Activated naive CD4-positive, alpha-beta T cell treated with Interleukin-2 at 50 U/mL for 16 hours (primary cell): Measurements from ENCODE around the gene HPCA.
A peak's percentile ranks its signal among the peaks of the same experiment; 100 is the strongest.

Source experiments
- DNase-seq: peaks from one replicate; pipeline ENCODE4 v3.0.0-alpha.2; 2020

The HPCA gene

DNA sequence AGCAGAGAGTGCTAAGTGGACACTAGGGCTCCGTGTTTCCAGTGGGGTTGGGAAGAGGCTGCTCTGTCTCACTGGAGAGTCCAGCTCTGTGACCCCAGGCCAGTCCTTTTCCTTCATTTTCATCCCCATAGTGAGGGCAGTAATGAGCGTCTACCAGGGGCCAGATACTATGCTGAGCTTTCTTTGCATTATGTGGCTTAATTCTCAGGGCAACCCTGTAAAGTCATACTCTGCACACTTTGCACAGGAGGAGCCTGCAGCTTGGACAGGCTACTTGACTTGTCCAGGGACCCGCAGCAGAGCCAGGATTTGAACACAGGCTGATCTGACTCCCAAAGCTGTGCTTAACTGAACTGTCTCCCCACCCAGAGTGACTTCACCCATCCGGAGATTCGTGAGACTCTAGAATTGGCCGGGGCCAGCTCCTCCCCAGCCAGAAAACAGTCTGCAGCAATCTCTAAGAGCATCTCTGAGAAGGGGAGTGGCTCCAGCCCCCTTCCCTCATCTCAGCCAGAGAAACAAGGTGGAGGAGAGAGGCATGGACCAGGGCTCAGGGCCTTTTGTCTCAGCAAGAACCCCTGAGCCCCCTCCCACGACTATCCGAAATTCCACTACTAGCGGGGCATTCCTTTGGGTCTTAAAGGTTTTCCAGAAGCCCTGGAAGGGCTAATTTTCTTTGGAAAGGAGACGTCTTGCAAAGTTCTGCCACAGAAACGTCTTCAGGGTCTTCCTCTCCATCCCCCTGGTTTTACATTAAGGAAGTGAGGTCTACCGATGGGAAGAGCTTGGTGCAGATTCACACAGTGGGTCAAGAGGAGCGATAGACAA lies 14.7 kb upstream of the HPCA start:
- DNase-seq: no peak

DNA sequence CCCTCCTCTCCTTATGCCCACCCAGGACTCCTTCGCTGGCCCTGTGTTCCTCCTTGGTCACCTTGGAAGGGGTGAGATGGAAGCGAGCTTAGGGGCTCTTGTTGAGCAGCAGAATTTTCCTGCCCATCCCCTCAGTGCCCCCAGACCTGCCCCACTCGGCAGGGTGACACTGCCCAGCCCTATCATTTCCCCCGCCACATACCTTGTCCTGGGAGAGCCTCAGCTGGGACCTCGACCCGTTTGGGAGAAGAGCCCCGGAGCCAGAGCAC lies 14.2 kb upstream of the HPCA start:
- DNase-seq: no peak

DNA sequence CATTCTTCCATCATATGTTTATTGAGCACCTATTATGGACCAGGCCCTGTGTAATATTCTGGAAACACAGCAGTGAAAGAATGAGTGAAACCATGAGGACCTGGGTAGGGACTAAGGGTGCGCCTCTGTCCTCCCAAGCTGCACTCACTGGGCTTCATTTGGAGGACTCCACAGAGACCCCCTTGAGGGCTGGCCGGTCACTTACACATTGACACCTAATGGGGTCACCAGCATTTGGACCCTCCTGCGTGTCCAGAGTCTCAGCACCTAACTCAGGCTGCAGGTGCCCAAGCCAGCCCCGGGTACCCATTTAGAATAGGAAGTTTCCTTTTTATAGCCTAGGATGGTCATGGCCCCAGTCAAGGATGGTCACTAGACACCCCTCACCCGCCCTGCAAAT lies 12.8 kb upstream of the HPCA start:
- DNase-seq: no peak

DNA sequence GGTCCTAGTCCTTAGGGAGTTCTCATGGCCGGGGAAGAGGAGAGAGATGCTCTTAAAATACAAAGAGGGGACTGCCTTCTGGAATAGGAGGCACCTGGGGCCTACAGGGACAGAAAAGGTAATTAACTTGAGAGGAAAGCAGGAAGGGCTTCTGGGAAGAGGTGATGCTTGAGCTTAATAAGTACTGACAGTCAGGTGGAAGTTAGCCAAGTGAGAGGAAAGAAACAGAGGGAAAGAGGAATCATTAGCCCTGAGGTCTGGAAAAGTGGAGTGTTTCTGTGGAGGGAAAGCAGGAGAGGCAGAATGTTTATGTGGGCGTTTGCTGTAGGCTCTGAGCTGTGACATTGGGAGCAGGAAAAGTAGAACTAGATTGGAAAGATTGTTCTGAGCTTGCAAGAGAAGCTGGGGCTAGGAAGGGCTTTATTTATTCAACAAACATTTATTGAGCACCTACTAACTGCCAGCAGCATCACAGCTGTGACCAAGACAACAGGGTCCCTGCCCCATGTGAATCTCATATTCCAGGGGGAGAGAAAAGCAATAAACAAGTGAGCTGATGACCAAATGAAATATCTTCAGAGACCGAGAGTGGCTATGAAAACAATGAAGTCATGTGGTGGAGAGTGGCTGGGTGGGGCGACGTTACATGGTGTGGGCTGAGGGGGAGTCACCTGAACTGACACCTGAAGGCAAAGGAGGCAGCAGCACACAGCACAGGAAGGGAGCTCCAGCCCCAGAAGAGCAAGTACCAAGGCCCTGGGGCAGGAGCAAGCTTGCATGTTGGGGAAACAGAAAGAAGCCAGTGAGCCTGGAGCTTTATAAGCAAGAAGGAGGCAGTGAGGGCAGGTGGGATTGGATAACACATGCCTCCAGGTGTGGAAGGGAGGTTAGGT lies 11.2 kb upstream of the HPCA start:
- DNase-seq: no peak

DNA sequence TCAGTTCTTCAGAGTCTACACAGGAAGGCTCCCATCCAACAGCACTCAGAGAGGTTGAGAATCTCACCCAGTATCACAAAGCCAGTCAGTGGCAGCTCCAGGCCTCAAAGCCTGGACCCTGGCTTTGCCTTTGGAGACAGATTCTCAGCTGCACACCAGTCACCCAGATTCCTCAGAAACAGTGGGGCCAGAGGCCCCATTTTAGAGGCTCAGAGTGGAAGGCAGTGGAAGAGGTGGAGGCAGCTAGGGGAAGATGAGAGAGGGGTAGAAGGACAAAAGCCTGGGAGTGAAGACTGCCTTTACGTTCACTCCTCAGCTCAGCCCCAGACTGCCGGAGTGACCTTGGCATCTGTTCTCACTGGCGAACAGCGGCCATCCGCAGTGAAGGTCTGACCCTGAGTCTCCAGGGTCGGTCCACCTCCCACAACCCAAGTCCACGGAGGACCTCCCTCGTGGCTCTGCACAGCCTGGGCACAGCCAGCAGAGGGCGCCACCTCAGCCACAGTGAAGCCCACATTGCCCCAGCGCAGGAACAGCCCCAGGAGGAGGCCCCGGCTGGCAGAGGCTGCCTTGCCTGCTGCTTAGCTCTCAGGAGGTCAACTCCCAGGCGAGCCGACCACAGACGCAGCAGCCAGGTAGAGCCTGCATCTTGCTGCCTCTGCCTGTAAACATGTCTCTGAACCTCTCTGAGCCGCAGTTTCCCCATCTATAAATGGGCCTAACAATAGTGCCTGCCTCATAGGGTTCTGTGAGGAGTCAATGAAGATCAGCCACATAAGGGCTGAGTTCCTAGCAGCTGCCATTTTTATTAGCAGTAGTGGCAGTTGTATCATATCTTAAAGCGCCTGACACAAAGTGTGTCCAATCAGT lies 9.7 kb upstream of the HPCA start:
- DNase-seq: peak; percentile 62

DNA sequence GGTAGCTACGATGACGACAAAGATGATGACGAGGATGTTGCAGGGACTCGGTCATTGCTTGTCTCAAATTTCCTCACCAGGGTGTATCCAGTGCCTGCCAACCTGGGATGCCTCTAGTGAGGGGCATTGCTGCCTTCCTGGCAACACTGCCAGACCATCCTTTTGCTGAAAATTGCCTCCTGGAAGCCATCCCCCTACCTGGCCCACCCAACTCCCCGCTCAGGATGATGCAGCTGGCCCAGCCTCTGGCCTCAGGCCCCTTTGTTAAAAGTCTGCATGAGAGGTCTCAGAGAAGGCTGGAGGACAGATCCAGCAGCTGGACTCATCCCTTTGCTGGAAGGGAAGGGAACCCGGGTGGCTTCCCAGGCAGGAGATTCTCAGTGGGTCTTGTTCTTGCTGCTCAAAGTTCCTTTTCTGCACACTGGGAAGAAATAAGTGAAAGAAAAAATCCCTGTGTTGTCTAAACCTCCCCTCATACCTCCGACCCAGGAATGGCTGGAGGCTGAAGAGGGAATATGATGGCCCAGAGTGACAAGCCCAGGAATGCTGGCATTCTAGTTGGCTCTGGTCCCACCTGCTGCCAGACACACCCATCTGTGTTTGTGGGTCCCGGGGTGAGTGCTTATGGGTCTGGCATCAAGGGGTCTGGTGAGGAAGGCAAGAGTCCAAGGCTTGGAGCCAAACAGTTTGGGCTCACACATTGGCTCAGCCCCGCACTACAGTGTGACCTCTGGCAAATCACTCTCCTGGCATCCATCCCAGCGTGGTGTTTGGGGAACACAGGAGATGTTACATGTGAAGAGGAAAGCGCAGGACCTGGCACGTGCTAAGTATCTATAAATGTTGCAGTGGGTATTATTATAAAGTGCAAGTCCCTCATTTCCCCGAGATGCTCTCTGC lies 8.8 kb upstream of the HPCA start:
- no peak for DNase-seq

DNA sequence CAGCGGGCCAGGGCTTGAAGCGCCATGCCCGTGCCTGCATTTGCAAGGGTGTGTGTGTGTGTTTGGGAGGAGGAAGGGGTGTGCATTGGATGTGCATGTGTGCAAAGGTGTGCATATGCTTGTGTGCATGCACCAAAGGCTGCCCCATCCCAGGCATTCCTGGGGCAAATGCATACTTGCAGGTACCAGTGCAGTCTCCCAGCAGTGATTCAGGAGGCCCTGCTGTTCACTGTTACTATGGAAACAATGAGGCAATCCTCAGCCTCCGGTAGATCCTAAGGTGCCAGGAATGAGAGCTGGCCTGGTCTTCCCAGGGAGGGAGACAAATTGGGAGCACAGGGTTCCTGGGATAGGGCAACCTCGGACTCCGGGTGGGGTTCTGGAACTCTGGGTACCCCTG lies 8.1 kb upstream of the HPCA start:
- DNase-seq: no peak

DNA sequence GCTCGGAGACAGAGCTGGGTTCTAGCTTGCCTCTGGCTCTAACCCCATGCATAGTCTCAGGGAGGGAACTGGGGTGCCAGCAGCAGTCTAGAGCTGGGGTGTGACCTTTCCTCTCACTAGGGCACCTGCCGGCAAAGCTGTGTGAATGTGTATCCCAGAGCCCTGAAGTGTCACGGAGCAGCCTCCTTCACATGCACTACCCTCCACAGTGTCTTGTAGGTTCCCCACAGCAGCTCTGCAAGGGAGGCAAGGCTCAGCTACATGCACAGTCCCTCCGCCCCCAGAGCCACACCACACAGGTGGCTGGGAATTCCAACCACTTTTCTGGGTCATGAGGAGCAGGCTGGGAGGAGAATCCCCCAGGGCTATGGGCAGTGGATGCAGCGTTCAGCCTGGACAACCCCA lies 7.7 kb upstream of the HPCA start:
- no peak for DNase-seq

DNA sequence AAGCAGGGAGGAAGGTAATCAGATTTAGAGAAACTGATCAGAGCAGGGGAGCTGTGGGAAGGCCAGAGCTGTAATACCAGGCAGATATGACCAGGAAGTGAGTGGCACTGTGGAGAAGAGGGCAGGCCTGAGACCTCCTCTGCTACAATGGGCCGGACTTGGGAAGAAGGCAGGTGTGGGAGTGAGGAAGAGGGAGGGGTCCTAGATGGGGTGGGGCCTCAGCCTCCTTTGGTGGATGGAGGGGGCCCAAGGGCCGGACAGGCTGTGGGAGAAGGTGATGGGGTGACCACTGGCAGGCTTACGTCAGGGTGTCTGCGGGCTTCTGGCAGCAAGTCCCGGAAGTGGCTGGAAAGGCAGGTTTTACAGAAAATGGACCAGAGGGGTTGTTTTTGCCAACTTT lies 5.0 kb upstream of the HPCA start:
- no peak for DNase-seq

DNA sequence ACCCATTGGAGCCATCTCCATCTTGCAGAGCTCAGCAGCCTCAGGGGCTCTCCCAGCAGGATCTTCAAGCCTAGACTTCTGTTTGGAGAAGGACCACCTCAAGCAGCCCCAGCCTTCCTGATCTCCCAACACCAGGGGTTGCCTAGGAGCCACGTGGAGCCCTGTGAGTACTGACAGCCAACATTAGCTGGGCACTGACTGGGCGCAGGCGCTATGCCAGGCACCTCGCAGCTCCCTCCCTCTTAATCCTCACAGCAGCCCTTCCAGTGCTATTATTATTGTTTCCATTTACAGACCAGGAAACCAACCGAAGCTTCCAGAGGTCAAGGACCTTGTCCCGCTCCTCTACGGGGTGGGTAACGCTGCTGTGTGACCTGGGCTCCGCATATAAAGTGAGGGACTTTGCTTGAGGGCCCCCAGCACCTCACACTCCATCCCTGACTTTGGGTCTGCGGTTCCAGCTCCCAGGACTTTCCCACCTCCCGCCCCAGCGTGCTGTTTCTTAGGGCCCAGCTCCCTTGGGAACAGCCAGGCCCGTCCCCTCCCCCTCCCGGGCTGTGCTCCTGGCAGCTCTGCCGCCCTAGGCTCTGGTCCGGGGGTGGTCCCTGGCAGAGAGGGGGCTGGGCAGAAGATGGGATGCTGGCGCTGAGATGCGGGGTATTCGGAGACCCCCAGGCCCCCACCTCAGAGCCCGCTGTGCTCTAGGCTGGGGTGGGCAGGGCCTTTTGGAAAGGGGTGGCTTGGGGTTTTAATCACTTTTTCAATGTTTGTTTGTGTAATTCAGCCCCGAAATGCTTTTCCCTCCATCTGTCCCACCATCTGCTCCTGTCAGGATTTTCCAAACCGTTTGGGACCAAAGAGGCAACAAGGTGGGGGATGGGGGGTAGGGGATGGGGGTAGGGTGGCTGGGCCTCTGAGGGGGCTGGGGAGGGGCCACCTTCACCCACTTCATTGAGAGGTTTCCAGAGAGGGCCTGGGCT lies 4.1 kb upstream of the HPCA start:
- no peak for DNase-seq

DNA sequence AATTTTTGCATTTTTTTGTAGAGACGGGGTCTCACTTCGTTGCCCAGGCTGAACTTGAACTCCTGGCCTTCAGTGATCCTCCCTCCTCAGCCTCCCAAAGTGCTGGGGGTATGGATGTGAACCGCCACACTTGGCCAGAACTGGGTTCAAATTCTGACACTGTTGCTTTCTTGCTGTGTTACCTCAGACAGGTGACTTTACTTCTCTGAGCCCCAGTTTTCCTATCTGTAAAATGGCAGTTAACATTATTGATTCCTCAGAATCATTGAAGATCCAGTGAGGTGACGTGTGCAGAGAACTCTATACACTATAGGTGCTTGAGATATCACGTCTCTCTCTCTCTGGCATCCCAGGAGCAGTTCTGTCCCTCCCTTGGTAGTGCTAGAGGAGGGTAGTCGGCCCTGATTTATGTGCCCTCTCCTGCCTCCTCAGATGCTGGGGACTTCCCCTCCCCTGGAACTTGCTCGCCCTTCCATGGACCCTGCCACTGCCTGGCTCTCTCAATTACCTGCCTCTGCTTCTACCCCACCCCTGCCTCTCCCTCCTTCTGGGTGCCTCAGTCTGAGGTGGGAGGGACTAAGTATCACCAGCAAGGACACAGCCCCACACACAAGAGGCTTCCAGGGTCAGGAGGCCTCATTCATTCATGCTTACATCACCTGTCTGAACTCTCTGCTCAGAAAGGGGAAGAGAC lies 2.8 kb upstream of the HPCA start:
- no peak for DNase-seq

DNA sequence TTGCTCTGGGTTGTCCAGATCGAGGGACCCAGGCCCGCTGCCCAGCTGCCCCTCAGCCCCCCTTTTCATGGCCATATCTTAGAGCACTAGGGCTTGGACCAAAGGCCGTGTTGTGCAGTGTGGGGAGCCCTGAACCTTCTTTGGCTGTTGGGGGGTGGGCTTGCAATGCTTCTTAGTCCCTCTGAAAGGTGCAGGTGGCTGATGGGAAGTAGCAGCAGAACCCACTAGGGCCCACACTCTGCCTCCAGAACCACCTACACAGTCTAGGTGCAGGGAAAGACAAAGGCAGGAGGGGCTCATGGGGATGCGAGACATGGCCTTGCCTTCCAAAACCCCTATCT lies 2.3 kb upstream of the HPCA start:
- DNase-seq: no peak

DNA sequence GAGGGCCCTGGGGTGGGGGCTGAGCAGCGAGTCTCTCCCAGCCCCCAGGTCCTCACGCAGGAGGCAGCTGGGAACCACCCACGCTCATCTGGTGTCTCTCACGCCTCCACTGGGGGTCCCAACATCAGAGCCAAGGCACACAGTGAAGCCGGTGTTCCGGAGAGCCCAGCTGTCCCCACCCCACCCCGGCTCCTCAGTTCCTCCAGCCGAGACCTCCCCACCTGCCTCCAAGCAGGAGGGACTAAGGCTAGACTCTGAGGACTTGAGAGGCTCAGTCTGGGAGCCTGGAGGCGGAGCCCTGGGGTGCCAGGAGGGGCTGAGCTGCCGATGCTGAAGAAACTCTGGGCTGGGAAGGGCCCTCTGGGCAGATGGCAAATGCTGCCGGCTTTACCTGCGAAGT lies 1.6 kb upstream of the HPCA start:
- no peak for DNase-seq

DNA sequence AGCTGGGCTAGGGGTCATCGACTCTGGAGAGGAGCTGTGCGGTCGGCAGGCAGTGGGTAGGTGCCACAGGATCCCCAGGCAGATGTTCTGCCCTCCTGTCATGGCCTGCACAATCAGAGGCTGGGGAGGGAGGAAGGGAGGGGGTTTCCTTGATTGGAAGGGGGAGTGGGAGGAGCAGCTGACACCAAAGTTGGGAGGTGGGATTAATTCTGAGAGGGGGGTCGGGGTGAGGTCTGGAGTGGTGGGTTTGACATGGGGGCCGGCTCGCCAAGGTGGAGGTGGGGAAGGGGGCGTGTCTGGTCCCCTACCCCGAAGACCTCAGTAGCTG lies 651 bp upstream of the HPCA start:
- DNase-seq: no peak

DNA sequence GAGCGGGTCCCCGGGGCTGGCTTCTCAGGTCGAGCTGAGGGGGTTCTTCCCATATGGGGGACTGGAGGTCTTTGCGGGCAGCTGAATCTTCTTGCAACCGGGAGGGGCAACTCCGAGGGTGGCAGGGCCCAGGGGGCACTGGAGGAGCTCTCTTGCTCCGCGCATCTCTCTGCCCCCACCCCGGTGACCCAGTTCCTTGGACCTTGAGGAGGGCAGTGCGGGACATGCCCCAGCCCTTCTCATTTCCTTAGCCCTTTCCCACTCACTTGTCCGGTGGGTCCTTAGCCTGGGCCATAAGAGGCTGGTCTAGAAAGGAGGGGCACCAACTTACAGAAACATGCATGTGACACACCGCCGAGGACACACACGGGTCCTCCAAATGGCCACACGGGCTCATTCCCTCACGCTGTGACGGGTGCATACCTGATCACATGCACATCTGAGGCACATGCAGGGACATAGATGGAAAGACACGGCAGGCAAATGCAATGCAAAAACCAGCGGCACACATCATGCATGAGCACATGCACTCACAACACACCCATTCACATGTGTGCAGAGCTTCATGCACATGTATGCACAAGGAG lies 630 bp downstream of the HPCA start:
- no peak for DNase-seq

DNA sequence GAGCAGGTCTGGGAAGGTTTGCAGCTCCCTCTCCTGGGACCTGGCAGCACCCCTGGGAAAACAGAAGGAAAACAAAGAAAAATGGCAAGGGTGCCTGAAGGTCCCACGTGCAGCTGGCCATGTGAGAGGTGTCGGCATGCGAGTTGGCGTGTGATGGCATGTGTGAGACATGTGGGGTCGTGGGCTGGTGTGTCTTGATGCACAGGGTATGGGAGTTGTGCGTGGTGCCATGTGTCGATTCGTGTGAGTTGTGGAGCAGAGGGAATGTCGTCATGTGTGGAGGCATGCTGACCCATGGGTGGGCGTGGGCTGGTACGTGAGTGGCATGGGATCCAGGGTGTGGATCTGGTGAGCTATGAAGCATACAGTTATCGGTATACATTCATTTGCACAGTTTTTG lies 1.3 kb downstream of the HPCA start:
- DNase-seq: no peak

DNA sequence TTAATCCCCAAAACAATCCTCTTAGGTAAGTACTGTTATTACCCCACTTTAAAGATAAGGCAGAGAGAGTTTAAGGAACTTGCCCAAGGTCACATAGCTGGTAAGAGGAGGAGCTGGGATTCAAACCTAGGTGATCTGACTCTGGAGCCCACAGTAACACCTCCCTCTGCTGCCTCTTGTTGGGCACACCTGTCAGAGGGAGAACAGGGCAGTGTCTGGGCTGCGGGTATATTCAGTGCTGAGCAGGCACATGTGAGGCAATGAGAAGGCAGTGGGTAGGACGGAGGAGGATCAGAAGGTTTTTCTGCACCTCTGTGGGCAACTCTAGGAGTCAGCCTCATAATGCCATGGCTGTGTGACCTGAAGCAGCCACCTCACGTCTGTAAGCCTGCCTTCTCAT lies 1.8 kb downstream of the HPCA start:
- DNase-seq: no peak

DNA sequence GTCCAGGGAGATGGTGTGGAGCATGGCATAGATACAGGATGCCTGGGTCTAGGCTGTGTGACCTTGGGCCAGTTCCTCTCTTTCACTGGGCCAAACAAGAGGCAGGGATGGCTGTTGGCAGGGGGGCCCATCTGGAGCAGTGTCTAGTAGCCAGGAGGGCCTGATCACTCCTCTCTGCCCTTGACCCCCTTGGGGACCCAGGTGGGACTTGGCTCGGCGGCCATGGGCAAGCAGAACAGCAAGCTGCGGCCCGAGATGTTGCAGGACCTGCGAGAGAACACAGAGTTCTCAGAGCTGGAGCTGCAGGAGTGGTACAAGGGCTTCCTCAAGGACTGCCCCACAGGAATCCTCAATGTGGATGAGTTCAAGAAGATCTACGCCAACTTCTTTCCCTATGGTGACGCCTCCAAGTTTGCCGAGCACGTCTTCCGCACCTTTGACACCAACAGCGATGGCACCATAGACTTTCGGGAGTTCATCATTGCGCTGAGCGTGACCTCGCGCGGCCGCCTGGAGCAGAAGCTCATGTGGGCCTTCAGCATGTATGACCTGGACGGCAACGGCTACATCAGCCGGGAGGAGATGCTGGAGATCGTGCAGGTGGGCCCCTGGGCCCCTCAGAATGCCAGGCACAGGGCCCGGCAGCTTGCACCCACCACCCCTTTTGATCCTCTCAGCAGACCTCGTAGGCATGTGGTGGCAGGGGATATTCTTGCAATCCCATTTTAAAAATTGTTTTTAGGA lies 2.6 kb downstream of the HPCA start:
- no peak for DNase-seq

DNA sequence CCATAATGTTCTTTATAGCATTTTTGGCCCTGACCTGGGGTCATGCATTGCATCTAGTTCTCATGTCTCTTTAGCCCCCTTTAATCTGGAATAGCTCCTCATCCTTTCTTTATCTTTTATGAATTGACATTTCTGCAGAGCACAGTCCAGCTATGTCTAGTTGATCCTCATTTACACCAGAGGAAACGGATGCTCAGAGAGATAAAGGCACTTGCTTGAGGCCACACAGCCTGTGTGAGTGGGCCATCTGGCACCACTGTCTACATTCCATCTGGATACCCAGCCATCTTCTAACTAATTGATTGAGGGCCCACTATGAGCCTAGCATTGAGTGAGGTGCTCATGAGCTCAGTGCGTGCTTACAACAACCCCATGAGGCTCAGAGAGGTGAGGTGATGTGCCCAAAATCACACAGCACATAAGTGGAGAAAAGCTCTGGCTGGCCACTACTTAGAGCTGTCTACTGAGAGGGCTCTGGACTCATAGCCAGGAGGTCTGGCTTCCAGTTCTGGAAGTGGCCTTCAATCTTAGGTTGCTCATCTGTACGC lies 3.5 kb downstream of the HPCA start:
- DNase-seq: no peak
